Left kidney (tissue), 1 donor: ENCODE results near the gene HMG20A. TPM values are rescaled to one million over a fixed set of nuclear protein-coding genes. Genes with fewer than 3 reads are reported as not detected.

Source experiments
- polyA plus RNA-seq: library from polyadenylated mRNA; unstranded; fragments of 120-200 nt; gene quantifications from one replicate; pipeline ENCODE4 v1.2.1, GENCODE V29; 2013; ENCODE audit not compliant: insufficient read length

The HMG20A gene
- polyA plus RNA-seq, 1 donor: 77.0 TPM

Other genes starting within 250 kb of the HMG20A start
- 40.5 TPM for gene PEAK1, start 784 bp upstream of the HMG20A start, polyA plus RNA-seq
- gene LINGO1, start 212.0 kb downstream of the HMG20A start, polyA plus RNA-seq: 12.8 TPM